Lung (tissue), 12 donors: Measurements from ENCODE around the gene TMEM11. TPM values are rescaled to one million over a fixed set of nuclear protein-coding genes. Genes with fewer than 3 reads are reported as not detected.

Experiments used
- ATAC-seq: fragments of 200-7000 bp; cut with Tn5 transposase; one replicate; pipeline ENCODE4 v1.9.1; 2020; ENCODE audit warnings: moderate number of reproducible peaks; ENCODE audit not compliant: insufficient read depth, low FRiP score
- DNase-seq, 3 donors: peaks; one replicate each; pipeline ENCODE4 v3.0.0-alpha.2; 2013 to 2017
- H3K27ac ChIP-seq, 2 donors: one replicate each; pipeline ENCODE4 v1.5.1; 2013; ENCODE audit warnings: mild to moderate bottlenecking in 2 of 2, moderate library complexity in 2 of 2, control low read depth in 1 of 2, inconsistent platforms in 1 of 2, low read depth in 1 of 2, low read length in 1 of 2
- H3K27me3 ChIP-seq, 3 donors: one replicate each; pipeline ENCODE4 v1.5.1; 2013; ENCODE audit warnings: low read length in 2 of 3; ENCODE audit not compliant: control insufficient read depth in 3 of 3, insufficient read depth in 3 of 3
- H3K36me3 ChIP-seq, 4 donors: one replicate each; pipeline ENCODE4 v1.5.1; 2013; ENCODE audit warnings: low read length in 4 of 4, mild to moderate bottlenecking in 1 of 4, moderate library complexity in 1 of 4; ENCODE audit not compliant: control insufficient read depth in 4 of 4, insufficient read depth in 4 of 4
- H3K4me1 ChIP-seq, 5 donors: one replicate each; pipeline ENCODE4 v1.5.1; 2013; ENCODE audit warnings: low read length in 5 of 5, mild to moderate bottlenecking in 2 of 5, moderate library complexity in 1 of 5; ENCODE audit not compliant: control insufficient read depth in 5 of 5, insufficient read depth in 5 of 5
- H3K4me3 ChIP-seq: one replicate; pipeline ENCODE4 v1.5.1; 2013; ENCODE audit warnings: mild to moderate bottlenecking, control low read depth, moderate library complexity
- H3K9ac ChIP-seq, 2 donors: one replicate each; pipeline ENCODE4 v1.5.1; 2013; ENCODE audit warnings: low read length in 2 of 2, control low read depth in 1 of 2; ENCODE audit not compliant: insufficient read depth in 1 of 2
- H3K9me3 ChIP-seq, 4 donors: one replicate each; pipeline ENCODE4 v1.5.1; 2013; ENCODE audit warnings: low read length in 3 of 4, mild to moderate bottlenecking in 1 of 4, moderate library complexity in 1 of 4; ENCODE audit not compliant: control insufficient read depth in 4 of 4, insufficient read depth in 3 of 4
- CTCF ChIP-seq: IDR thresholded peaks from 2 replicates; pipeline ENCODE4 v1.5.1; 2012; ENCODE audit warnings: mild to moderate bottlenecking; ENCODE audit errors: control extremely low read depth, extremely low read depth
- WGBS, 2 donors: extraction: QIAGEN DNeasy Blood & Tissue Kit; methylation state at CpG; one replicate each; pipeline ENCODE4 v1.1.7; 2013; 5-methylcytosine and 5-hydroxymethylcytosine counted together
- polyA plus RNA-seq, 2 donors: library from polyadenylated mRNA; stranded (reverse); fragments of 200-250 nt; gene quantifications; one replicate each; pipeline ENCODE4 v1.2.1, GENCODE V29; 2013
- total RNA-seq, 2 donors: library from RNA; depleted of rRNA in 1 of 2; stranded (reverse); fragments of >200 nt in 1 of 2; gene quantifications; one replicate each; pipeline ENCODE4 v1.2.1, GENCODE V29; 2014 to 2021
- donor health status: control.
- donor health status: control.
- donor health status: Bipolar disorder and iron deficiency.
- donor health status: healthy.
- donor health status: DM: yes; HTN: yes; CAD: no.

The TMEM11 gene
- total and polyA plus RNA-seq, 4 donors: 12.1 to 29.4 (median 27.1) TPM

DNA sequence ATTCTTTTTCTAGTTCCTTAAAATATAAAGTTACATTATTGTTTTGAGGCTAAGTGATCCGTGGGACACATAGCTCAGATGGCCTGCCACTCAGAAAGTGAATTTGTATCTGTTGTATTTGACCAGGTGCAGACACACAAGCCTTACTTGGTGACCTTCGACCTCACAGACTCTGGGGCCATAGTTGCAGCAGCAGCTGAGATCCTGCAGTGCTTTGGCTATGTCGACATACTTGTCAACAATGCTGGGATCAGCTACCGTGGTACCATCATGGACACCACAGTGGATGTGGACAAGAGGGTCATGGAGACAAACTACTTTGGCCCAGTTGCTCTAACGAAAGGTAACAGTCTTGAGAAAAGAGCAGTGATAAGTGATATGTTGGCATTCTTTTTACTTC is 30.5 kb downstream of the TMEM11 start:
- TF ChIP-seq CTCF: no peak
- peaks cover 0 to 3% (median 0%) of the 10 kb centered on the region in 4 donors for H3K9me3 ChIP-seq
- no peak for ATAC-seq
- WGBS, 2 donors: 74 to 75% methylated on average over 5 of the region's 5 CpGs
- DNase-seq: no peak
- H3K36me3 ChIP-seq: peaks cover 5 to 20% (median 15%) of the 10 kb centered on the region in 4 donors
- no peak overlapping the region for H3K9ac ChIP-seq
- H3K4me1 ChIP-seq: peaks cover 0 to 9% (median 0%) of the 10 kb centered on the region in 5 donors
- H3K27me3 ChIP-seq: no peaks in the 10 kb centered on the region
- no peak overlapping the region for H3K4me3 ChIP-seq
- H3K27ac ChIP-seq: no peak overlapping the region

DNA sequence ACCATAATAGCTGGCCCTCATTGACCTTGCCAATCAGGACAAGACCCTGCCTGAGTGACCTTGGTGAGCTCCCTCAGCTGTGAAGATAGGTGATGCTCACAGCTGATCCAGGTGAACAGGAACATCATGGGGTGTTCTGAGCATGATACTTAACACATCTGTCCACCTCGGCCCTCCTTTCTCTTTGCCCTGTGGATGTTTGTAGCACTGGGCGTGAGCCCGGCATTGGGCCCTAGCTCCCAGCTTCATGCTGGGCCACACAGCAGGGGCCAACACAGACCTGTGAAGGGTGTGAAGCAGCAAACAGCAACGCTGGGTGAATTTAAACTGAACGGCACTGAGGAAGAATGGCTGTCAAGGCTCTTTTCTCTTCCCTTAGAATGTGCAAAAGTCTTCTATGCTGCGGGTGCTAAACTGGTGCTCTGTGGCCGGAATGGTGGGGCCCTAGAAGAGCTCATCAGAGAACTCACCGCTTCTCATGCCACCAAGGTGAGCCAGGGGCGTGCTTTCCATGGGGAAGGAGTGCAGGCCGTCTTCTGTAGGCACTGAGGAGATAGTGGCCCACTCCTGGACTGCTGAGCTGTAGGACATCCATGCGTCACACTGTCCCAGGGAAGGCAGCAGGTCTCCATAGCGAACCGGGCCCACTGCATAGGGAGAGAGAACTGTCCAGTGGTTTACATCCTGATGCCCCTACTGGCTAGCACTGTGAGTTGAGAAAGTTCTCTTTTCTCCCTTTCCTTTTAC is 35.9 kb downstream of the TMEM11 start:
- Histone ChIP-seq H3K4me1 (peaks cover 0 to 10% (median 0%) of the 10 kb centered on the region in 5 donors), H3K36me3 (peaks cover 0 to 6% (median 2%) of the 10 kb centered on the region in 4 donors), H3K4me3 (no peak overlapping the region), H3K27ac (no peak overlapping the region), H3K9me3 (peaks cover 0 to 2% (median 0%) of the 10 kb centered on the region in 4 donors), H3K27me3 (no peaks in the 10 kb centered on the region), H3K9ac (no peak overlapping the region)
- DNase-seq (no peak), ATAC-seq (no peak)
- 97 to 99% methylated on average over 13 of the region's 13 CpGs for WGBS, 2 donors
- TF ChIP-seq CTCF: no peak

GRCh38 chr17:21177401-21177800 is 36.6 kb downstream of the TMEM11 start:
- peaks cover 0 to 2% (median 0%) of the 10 kb centered on the region in 4 donors for H3K9me3 ChIP-seq
- H3K27ac ChIP-seq: no peak overlapping the region
- TF ChIP-seq CTCF: no peak
- no peaks in the 10 kb centered on the region for H3K27me3 ChIP-seq
- no peak for DNase-seq
- WGBS, 2 donors: 94 to 97% methylated on average over 8 of the region's 8 CpGs
- ATAC-seq: no peak
- peaks cover 0 to 10% (median 2%) of the 10 kb centered on the region in 4 donors for H3K36me3 ChIP-seq
- H3K4me1 ChIP-seq: peaks cover 0 to 10% (median 0%) of the 10 kb centered on the region in 5 donors
- no peak overlapping the region for H3K4me3 ChIP-seq
- no peak overlapping the region for H3K9ac ChIP-seq
